UCSD-AML1 (cell line): ENCODE measurements around the gene TTC14.
A peak's percentile ranks its signal among the peaks of the same experiment; 100 is the strongest.
"Not testable (repeated sequence)": the region's sequence is repeated elsewhere in the genome, so short reads cannot be mapped to it uniquely, and the experiment has no call there.

Experiments
- DNase-seq: peaks from one replicate; lab custom pipeline; 2025; ENCODE audit not compliant: unreplicated experiment; lab: John Stamatoyannopoulos, UW

The TTC14 gene

GRCh38 chr3:180601688-180602666 lies at the start of gene TTC14:
Gene TTC14, plus strand, starts transcription at chr3:180602163. Its CDS starts 99 bp downstream, at chr3:180602262.
- peak; percentile 88 for DNase-seq

- DNase-seq, result no peak
Measured at GRCh38 chr3:180563406-180563805, 38.6 kb upstream of the TTC14 start.

- DNase-seq, result no peak
Measured at GRCh38 chr3:180564676-180565075, 37.3 kb upstream of the TTC14 start.

GRCh38 chr3:180570238-180570637 lies 31.7 kb upstream of the TTC14 start:
- DNase-seq, result no peak

GRCh38 chr3:180571831-180572598 lies 29.9 kb upstream of the TTC14 start:
- no peak for DNase-seq

- DNase-seq, result no peak
Measured at GRCh38 chr3:180575571-180575970, 26.4 kb upstream of the TTC14 start.

- no peak for DNase-seq
Measured at GRCh38 chr3:180580934-180581333, 21.0 kb upstream of the TTC14 start.

- DNase-seq, result no peak
Measured at GRCh38 chr3:180590396-180590795, 11.6 kb upstream of the TTC14 start.

- DNase-seq, result not testable (repeated sequence)
Measured at GRCh38 chr3:180593631-180594030, 8.3 kb upstream of the TTC14 start.

GRCh38 chr3:180594631-180595558 lies 7.1 kb upstream of the TTC14 start:
- DNase-seq, result no peak

- DNase-seq, result no peak
Measured at GRCh38 chr3:180595559-180595935, 6.4 kb upstream of the TTC14 start.

GRCh38 chr3:180600473-180600872 lies 1.5 kb upstream of the TTC14 start:
- no peak for DNase-seq

GRCh38 chr3:180611006-180611405 lies 9.0 kb downstream of the TTC14 start:
- DNase-seq, result no peak

- no peak for DNase-seq
Measured at GRCh38 chr3:180612364-180612763, 10.4 kb downstream of the TTC14 start.

- DNase-seq, result no peak
Measured at GRCh38 chr3:180615954-180616353, 14.0 kb downstream of the TTC14 start.

GRCh38 chr3:180617049-180617448 lies 15.1 kb downstream of the TTC14 start:
- DNase-seq, result no peak

GRCh38 chr3:180618563-180618962 lies 16.6 kb downstream of the TTC14 start:
- not testable (repeated sequence) for DNase-seq

GRCh38 chr3:180619723-180620122 lies 17.8 kb downstream of the TTC14 start:
- no peak for DNase-seq

- no peak for DNase-seq
Measured at GRCh38 chr3:180624714-180625113, 22.8 kb downstream of the TTC14 start.

GRCh38 chr3:180626844-180627243 lies 24.9 kb downstream of the TTC14 start:
- DNase-seq, result no peak

GRCh38 chr3:180630371-180630770 lies 28.4 kb downstream of the TTC14 start:
- no peak for DNase-seq
